ENCODE results near the gene IRF1.

DNA sequence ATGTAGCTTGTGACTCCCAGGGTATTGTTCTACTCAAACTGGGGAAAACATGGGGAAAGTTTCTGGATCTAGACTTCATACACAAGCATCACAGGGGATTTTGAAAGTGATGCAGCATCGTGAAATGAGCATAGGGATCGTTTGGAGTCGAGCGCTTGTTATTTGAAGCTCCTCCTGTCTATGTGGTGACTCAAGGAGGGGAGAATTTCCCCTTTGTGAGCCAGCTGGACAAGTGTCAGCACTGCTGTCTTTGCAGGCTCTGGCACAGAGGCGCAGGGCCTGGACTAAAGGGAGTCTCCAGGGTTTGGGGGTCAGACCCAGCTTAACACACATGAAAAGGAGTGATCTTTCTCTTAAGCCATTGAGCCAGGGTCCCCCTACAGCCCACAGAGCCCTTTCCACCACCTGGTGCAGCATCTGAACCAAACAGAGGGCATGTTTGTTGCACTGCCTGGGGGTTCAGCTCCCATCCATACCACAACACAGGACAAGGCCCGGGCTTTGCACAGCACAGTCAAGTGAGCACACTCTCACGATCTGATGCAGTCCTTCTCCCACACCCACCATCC lies 51.0 kb downstream of the IRF1 start:
- TF ChIP-seq CTCF (conservative IDR thresholded peaks at IDR 0.05 in 1 of 2, IDR thresholded peaks at IDR 0.05 in 1 of 2; ENCODE audit: extremely low read depth in 1 of 2, insufficient read depth in 1 of 2, low read depth in 1 of 2, low read length in 2 of 2) (no peak), EZH2 (IDR thresholded peaks at IDR 0.05; ENCODE audit: borderline replicate concordance, low read length) (no peak)
